Suppressor macrophage treated with lipopolysaccharide for 4 hours (primary cell): Measurements from ENCODE around the gene RASSF8.

ENCODE experiments used
- DNase-seq: peaks from one replicate; pipeline ENCODE4 v3.0.0-alpha.2; 2020

RASSF8 gene, protein sequence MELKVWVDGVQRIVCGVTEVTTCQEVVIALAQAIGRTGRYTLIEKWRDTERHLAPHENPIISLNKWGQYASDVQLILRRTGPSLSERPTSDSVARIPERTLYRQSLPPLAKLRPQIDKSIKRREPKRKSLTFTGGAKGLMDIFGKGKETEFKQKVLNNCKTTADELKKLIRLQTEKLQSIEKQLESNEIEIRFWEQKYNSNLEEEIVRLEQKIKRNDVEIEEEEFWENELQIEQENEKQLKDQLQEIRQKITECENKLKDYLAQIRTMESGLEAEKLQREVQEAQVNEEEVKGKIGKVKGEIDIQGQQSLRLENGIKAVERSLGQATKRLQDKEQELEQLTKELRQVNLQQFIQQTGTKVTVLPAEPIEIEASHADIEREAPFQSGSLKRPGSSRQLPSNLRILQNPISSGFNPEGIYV

DNA sequence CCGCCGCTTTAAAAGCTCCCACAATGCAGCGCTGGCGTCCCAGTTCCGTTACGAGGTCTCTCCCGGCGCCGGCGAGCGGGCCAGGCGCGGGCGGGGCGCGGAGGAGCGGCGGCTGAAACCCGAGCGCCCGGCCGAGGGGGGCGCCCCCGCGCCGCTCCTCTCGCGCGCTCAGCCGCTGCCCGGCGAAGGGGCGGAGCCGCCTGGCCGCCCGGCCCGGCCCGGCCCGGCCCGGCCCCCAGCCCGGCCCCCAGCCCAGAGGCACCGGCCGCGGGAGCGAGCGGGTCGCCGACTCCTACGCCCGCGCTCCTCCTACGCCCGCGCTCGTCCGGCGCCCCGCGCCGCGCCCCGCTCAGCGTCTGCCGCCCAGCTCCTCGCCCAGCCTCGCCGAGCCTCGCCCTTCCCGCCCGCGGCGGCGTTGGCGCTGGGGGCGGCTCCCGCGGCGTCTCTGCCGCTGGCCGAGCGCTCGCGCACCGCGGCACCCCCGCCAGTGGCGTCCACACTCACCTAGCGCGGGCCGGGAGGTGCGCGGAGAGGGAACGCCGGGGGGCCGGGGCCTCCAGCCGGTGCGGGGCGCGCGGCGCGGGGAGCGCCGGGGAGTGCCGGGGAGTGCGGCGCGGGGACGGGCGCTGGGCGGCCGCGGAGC is at the start of gene RASSF8:
Gene RASSF8 (plus strand): TSS at position 255 of the 643 bp plus-strand sequence. CDS start 96,662 bp downstream, outside the sequence.
- DNase-seq, result peak; percentile 79

DNA sequence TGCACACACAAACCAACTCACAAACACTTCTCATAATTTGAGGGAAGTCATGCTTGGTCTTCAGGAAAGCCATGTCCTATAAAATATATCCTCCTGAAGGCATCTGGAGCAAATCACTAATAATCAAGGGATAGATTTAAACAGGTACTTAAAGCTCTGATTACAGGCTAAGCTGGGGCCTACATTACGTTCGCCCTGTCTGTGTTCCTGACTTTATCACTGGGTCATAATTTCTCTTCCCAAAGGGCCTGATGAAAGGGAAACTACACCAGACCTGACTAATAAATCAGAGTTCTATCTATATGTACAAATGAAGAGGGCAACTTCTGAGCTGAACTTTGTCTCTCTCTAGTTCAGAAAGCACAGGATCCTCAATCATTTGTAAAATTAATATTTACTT is 43.9 kb upstream of the RASSF8 start:
- DNase-seq, result no peak

DNA sequence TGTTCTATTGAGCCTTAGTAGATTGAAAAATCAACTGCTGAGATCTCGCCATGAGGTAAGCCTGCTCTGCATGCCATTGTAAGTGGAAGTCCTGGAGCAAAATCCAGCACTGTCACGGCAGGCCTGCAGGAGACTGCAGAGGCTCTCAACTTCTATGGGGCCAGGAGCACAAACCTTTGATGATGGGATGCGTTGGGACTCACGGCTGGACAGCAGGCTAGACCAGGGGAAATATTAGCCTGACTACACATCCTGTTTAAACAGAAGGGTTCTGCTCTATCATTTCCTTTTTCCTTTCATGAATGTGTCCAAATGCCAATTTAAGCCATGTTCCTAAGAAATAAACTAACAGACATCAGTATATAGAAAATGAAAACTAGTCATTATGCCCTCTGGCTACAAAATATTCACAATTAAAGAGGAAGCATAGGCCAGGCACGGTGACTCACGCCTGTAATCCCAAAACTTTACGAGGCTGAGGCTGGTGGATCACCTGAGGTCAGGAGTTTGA is 33.9 kb upstream of the RASSF8 start:
- no peak for DNase-seq

DNA sequence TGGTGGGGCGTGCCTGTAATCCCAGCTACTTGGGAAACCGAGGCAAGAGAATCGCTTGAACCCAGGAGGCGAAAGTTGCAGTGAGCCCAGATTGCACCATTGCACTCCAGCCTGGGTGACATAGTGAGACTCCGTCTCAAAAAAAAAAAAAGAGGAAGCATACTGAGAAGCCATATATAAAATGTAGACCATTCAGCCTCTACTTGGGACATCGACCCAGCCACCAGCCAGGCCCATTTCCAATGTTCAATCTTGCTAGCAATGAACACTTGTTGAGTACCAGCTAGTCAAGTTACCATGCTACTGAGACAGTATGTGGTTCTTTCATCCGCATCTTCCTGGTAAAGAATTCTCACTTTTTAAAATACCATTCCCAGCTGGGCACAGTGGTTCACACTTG is 33.4 kb upstream of the RASSF8 start:
- no peak for DNase-seq

DNA sequence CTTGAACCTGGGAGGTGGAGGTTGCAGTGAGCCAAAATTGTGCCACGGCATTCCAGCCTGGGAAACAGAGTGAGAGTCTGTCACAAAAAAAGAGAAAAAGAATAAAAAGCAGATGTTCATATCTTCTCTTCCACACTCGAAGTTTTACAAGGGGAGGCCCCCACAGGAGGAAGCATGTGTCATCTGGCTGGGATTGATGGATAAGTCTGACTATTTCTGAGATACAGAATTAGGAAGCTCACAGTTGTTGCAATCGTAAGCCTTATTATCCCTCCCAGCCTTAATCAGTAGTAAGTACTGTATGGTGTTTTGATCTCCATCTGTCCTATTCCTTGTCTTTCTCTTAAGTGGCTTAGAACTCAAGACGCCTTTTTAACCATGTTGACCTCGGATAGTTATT is 31.9 kb upstream of the RASSF8 start:
- no peak for DNase-seq

DNA sequence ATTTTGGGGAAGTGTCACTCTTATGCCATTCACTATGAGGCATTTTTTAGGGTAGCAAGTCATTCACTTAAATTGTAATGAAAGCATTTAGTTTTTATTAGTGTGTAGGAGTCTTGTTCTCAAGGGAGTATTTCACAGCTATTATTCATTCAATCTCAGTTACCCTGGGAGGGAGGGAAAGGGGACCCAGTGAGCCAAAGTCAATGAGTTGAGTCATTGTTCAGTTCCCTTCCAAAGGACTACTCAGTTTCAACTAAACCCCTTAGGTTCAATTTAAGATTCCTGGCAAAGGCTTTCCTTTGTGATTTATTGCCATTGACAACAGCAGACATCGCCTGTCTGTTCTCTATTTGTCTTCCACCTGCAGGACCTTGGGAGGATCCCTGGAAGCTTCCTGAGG is 29.3 kb upstream of the RASSF8 start:
- no peak for DNase-seq

DNA sequence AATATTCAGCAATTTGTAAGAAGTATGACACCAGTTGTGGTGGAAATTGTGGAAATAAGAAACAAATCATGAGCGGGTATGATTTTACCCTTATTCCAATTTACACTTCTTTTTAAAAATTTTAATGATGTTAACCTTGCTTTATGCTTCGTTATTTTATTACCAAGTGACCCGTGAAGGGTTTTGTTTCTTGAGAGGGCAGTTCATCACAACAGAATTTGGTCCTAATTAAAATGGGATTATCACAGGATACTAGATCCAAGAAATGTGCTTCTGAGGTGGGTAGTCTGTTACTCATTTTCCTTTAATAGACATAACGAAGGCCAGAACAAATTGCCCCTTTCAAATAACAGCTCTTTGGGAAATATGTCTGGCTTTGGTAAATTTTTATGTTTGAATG is 25.5 kb upstream of the RASSF8 start:
- no peak for DNase-seq

DNA sequence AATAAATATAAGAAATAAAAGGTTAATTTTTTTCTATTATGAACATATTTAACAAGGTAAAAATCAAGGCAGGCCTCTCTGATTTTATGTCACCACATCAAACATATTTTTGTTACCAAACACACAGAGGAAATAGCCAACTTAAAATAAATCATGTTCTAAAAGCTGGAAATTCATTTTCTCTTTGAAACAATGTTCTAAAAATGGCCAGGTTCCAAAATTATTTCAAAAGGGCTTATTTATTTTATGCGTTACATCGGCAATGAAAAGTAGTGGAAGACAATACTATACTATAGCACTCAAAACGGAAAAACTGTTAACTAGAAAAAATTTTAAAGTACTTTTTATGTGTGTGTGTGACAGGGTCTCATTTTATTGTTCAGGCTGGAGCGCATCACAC is 24.0 kb upstream of the RASSF8 start:
- DNase-seq, result no peak

DNA sequence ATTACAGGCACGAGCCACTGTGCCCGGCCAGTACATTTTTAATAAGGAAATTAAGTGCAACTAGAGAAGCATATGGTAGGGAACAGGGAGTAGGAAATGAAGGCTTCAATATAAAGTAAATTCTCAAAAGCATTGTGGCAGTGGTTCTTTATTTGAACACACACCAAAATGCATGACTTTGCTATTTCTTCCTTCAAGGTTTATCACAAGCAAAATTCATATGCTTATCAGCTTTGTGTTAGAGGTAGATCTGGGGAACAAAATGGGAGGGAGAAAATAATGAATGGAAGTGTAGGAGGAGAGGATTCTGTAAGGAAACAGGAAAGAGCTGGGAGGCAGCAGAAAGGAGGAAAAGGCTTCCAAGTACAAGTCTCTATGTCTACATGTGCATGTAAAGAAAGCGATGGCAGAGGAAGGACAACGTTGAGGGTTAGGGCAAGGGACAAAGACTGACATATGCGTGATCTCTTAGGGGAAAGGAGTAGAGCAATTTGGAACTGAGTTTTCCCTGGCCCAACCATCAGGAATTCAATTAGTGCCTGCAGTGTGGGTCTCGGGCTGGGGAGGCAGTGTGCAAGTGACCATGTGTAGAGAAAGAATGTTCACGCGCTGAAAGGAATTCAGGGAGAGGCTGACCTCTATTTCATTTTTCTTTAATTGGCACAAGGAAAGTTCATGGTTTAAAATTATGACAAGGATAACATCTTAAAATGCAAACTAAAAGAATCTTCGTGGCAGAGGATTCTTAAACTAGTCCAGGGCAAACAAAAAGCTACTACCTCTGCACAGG is 22.9 kb upstream of the RASSF8 start:
- DNase-seq, result no peak

DNA sequence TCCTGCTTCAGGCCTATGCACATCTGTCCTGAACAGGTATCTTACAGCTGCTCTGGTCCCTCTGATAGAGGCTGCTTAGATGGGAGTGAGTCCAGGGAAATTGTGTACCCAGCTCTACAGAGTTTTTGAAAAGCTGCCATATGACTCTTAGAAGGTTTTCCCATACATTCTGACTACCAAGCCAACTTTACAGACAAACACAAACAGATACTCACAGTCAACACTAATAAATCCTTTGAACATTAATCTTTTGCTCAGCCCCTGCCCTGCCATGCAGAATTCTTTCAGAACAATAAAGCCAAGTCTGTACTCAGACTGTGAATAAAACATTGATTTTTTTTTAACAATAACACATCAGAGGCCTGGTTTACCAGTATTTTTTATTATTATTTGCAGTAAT is 21.4 kb upstream of the RASSF8 start:
- DNase-seq, result no peak

DNA sequence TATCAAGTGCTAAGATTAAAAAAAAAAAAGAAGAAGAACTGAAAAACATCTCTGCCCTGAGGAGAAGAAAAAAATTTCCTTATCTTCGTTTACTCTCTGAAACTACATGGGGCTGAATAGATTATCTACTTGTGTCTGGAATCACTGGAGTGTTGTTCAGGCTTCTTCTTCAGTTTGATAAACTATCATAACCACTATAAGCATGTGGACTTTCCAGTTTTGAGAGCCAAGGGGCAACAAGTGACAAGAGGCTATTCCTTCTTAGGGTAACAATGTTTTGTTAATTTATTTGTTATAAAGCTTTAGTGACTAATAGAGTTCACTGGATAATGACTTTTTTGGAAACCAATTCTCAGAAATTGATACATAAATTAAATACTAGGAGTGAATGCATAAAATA is 19.9 kb upstream of the RASSF8 start:
- no peak for DNase-seq

DNA sequence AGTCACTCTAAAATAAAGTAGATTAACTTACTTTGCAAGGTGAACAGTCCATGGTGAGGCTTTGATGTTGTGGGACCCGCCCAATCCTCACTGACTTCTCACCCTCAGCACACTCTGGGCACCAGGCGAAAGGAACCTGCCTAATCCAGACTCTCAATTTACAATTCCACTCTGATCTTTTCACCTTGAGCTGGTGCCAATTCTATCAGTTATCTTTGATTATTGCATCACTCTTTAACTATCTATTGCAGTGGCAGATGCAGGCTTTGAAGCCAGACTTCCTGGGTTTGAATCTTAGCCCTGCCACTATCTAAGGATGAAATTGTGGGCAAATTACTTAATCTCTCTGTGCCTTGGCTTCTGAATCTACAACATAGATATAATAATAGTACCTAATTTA is 18.9 kb upstream of the RASSF8 start:
- no peak for DNase-seq

DNA sequence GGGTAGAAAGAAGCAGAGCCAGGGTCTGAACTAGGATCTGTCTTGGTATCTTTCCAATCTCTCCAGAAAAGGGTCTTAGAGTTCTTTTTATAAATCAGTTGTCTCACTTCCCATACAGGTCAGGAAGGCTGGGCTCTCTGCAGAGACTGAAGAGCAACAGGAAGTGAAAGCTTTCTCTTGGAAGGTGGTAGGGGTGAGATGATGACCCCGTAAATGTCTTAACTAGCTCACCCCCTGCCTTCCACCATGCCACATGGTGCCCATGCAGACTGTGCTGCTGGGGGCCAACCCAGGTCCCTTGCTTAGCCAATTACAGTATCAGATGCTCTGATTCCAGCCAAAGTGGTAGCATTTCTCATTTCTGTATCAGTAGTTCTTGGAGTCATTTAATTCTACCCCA is 17.6 kb upstream of the RASSF8 start:
- DNase-seq, result no peak

DNA sequence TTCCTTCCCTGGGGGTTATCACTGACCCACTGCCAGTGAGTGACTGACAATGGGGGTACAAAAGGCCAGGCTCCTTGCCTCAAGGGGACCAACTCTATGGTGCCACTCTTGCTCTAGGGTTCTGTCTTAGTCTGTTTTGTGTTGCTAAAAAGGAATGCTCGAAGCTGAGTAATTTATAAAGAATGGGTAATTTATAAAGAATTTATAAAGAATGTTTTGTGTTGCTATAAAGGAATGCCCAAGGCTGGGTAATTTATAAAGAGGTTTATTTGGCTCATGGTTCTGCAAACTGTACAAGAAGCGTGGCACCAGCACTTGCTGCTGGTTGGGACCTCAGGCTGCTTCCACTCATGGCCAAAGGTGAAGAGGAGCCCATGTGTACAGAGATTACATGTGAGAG is 15.8 kb upstream of the RASSF8 start:
- DNase-seq, result no peak

DNA sequence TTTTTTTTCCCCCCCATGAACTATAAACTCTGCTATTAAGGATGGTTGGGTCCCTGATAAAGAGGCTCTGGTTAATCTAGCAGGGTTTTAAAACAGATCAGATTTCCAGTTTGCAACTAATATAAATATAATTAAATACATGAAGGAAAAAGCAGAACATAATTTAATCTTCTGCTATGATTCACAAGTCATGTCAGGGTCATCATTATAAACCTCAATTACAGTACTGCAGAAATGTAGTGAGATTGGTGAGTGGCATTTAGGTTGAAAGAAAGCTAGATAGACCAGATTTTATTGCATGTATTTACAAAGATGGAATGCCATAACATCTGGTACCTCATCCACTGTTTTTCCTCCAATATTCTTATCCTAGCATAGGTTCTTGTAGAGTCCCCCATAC is 14.5 kb upstream of the RASSF8 start:
- no peak for DNase-seq

DNA sequence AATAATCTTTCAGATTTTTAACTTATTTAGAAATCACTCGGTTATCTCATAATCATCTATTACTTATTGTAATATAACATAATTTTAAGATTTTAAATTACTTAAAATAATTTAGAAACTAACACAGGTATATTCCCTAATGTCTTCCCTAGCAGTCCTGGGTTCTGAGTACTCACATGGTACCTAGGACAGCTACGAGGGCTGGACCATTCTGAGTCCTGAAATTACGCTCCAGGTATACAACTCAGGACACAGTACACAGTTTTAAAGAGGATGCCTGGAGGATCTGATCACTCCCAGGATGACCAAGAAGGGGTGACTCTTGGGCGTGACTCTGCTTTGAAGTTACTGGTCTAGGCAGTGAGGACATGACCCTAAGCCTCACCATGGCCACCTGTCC is 9.1 kb upstream of the RASSF8 start:
- no peak for DNase-seq

DNA sequence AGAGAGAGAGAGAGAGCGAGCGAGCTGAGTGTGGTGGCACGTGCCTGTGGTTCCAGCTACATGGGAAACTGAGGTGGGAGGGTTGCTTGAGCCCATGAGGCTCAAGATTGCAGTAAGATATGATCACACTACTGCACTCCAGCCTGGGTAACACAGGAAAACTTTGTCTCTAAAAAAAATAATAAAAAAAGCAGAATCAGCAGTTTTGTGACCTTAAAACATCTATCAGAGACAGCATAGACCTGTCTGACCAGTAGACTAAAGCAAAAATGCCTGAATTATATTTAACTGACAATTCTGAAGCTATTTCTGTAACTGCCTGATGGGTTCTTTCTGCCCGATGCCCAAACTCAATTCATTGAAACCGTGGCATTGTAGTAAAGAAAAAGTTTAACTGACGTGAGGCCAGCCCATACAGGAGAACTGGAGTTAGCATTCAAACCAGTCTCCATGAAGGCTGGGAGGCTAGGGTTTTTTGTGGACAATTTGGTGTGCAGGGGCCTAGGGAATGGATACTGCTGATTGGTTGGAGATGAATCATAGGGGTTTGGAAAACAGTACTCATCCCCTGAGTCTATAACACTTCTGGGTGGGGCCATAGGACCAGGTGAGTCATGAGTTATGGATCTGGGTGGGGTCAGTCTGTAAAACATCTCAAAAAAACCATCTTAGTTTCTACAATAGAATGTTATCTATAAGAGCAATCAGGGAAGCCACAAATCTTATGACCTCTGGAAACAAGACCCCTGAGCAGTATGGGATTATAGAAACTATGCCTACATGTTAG is 8.0 kb upstream of the RASSF8 start:
- no peak for DNase-seq

DNA sequence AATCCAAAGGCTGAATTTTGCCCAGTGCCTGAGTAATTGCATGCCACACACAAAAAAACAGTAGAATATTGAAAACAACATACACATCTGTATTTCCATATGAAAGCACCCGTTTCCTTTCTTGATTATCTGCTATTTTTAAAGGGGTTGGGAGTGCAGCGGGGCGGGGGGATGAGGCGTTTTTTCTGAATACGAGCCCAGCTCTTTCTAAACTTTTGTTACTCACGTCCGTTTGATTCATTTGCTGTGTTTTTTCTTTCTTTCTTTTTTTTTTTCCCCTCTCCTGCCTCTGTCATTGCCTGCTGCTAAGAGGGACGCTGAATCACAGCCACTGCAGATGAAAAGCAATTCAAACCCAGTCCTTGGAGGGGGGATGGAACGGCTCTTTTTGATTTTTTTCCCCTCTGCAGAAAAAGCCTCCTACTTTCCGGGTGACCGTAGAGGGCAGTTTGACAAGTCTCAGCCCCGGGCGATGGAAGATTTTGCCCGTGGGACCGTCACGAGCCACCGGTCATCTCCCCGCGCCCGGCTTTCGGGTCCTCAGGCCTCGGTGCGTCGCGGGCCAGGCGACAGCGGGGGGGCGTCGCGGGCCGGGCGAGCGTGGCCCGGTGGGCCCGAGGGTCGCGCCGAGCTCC is 572 bp upstream of the RASSF8 start:
- peak; percentile 20 for DNase-seq

DNA sequence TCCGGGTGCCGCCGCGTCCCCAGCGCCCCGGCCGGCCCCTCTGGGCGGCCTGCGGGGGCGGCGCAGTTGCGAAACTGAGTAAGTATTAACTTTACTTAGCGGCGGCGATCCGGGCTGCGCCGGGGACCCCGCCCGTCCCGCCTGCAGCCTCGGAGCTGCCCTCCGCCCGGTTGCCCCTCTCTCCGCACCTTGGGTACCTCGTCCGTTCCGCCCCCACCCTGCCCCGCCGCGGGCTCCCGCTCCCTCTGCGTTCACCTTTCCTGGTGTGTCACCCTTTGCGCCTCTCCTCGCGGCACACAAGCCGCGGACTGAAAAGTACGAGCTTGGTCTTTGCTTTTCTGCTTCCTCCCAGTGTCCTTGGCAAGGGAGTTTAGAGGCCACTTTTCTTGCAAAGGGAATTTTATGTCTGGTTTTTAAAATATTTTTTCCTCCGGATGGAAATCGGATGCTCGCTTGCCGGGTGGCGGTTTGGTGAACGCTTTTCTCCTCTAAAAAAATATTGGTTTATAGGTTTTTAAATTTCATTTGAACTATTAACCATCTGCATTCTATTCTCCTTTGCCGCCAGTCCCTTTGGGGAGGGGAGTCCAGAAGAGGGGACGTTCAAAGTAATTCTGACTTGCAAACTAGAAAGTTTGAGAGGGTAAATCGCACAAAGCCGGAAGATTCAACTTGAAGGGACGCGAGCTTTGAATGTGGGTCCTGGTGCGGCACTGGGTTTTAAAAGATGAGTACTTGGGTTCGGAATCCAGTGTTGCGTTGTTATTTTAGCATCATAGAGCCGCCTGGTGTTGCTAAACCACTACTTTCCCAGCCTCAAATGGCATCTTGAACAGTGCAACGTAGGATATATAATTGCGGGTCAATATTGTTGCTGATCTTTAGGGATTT is 834 bp downstream of the RASSF8 start:
- peak; percentile 35 for DNase-seq

DNA sequence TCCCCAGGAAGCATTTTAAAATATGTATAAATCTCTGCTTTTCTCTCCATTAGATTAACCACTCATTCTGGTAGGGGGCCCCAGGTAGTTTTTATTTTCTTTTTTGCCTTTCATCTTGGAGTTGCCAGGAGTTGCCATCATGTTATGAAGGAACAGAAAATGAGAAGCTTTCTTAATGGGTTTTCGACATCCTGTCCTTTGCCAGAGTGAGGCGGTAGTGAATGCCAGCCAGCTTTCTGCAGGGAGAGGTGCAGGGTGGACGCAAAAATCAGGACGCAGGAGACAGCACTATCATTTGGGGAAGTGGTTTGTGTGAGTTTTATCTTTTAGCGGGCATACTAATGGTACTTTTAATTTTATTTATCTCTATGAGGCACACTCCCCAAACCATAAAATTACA is 1.7 kb downstream of the RASSF8 start:
- DNase-seq, result peak; percentile 45

DNA sequence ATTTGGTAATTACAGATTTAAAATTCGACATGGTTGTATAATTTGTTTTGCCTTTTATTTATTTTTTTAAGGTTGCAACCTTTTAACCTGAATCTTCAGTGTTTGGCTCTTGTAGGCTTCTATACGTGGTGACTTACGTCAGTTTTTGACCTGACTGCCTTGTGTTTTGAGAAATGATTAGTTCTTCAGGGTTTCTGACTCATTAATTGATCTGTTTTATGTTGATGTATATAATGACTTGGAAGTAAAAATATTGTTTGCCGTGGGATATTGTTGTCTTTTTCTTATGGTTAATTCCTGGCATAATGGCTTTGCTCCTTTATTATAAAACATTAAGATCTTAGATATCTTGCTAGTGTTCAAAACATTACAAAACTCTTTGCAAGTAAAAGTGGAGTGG is 2.5 kb downstream of the RASSF8 start:
- DNase-seq, result no peak
